Spleen (tissue), 11 donors: Measurements from ENCODE around the gene SEL1L3. TPM values are rescaled to one million over a fixed set of nuclear protein-coding genes. Genes with fewer than 3 reads are reported as not detected.

ENCODE experiments used
- DNase-seq: peaks from one replicate; pipeline ENCODE4 v3.0.0-alpha.2; 2020
- H3K27ac ChIP-seq, 8 donors: fragments of 200-600 bp; sonication (generic) in 7 of 8; 1 replicate in 4 of 8; 2 replicates in 4 of 8; pipeline versions ENCODE4 v1.5.0 to v1.8.0; 2016 to 2021; ENCODE audit warnings: inconsistent platforms in 4 of 8, mild to moderate bottlenecking in 4 of 8, moderate library complexity in 1 of 8
- H3K27me3 ChIP-seq, 7 donors: fragments of 200-600 bp; sonication (generic) in 6 of 7; replicated peaks in 1 of 7; 1 replicate in 4 of 7; 2 replicates in 3 of 7; pipeline versions ENCODE4 v1.5.0 to v1.8.0; 2016 to 2021; ENCODE audit warnings: inconsistent platforms in 3 of 7, mild to moderate bottlenecking in 1 of 7
- H3K36me3 ChIP-seq, 6 donors: fragments of 200-600 bp; sonication (generic) in 5 of 6; 1 replicate in 4 of 6; 2 replicates in 2 of 6; pipeline versions ENCODE4 v1.5.0 to v1.8.0; 2016 to 2021; ENCODE audit warnings: inconsistent platforms in 2 of 6
- H3K4me1 ChIP-seq, 6 donors: fragments of 200-600 bp; sonication (generic) in 5 of 6; 1 replicate in 3 of 6; 2 replicates in 3 of 6; pipeline versions ENCODE4 v1.5.0 to v1.8.0; 2016 to 2021; ENCODE audit warnings: inconsistent platforms in 3 of 6
- H3K4me3 ChIP-seq, 8 donors: fragments of 200-600 bp; sonication (generic) in 7 of 8; 1 replicate in 4 of 8; 2 replicates in 4 of 8; pipeline versions ENCODE4 v1.5.0 to v1.8.0; 2016 to 2021; ENCODE audit warnings: inconsistent platforms in 4 of 8, mild to moderate bottlenecking in 4 of 8, moderate library complexity in 2 of 8
- H3K9me3 ChIP-seq, 8 donors: fragments of 200-600 bp; sonication (generic) in 7 of 8; 1 replicate in 4 of 8; 2 replicates in 4 of 8; pipeline versions ENCODE4 v1.5.0 to v1.8.0; 2016 to 2021; ENCODE audit warnings: inconsistent platforms in 4 of 8
- POLR2A ChIP-seq, 3 donors: fragments of 450-650 bp; IDR thresholded peaks; one replicate each; pipeline ENCODE4 v1.5.1; 2017; ENCODE audit warnings: antibody characterized with exemption in 3 of 3, mild to moderate bottlenecking in 1 of 3
- POLR2AphosphoS5 ChIP-seq, 3 donors: sonication (generic); formaldehyde crosslinking; IDR thresholded peaks; one replicate each; pipeline ENCODE4 v1.5.1; 2017; ENCODE audit warnings: antibody characterized with exemption in 3 of 3
- WGBS, 5 donors: extraction: QIAGEN DNeasy Blood & Tissue Kit in 3 of 5; methylation state at CpG; one replicate each; pipeline versions ENCODE4 v1.1.5 to v1.1.7; 2013 to 2018; 5-methylcytosine and 5-hydroxymethylcytosine counted together
- intact Hi-C: fragments of 100-400 bp; cut with DNase I; formaldehyde crosslinking; loops from one replicate; pipeline ENCODE4 v1.15.0; 2023; ENCODE audit warnings: low total_unique reads
- polyA plus RNA-seq, 3 donors: library from polyadenylated mRNA; stranded (reverse); fragments of 200-250 nt; gene quantifications; one replicate each; pipeline ENCODE4 v1.2.1, GENCODE V29; 2013
- total RNA-seq, 7 donors: library from RNA; depleted of rRNA in 3 of 7; stranded (reverse); fragments of >200 nt in 3 of 7; fragmentation: NEBNext Ultra II Directional in 4 of 7; extraction: Animal tissue kit (Norgen Biotek cat#: 25700) in 4 of 7; gene quantifications; one replicate each; pipeline versions ENCODE4 v1.1.0 to v1.2.1, GENCODE V29; 2016 to 2021
- TF ChIP-seq, protein P1 (sequence below), 11 experiments: fragments of 200-600 bp in 7 of 11; fragments of 450-650 bp in 4 of 11; sonication (generic) in 4 of 11; IDR thresholded peaks in 8 of 11; conservative IDR thresholded peaks in 3 of 11; 1 replicate in 7 of 11; 2 replicates in 4 of 11; pipeline versions ENCODE4 v1.4.0 to v1.8.0; 2016 to 2021; ENCODE audit warnings: antibody characterized with exemption in 11 of 11, inconsistent platforms in 4 of 11, mild to moderate bottlenecking in 1 of 11
- donor health status: healthy with polysubstance abuse.
- donor health status: DM: no; HTN: no; CAD: no; lungs with moderate emphysema.
- donor health status: DM: no; HTN: no; CAD: no.
- donor health status: Bipolar disorder and iron deficiency.
- donor health status: healthy.
- donor health status: DM: no; HTN: no; CAD: no.
- donor health status: DM: yes; HTN: yes; CAD: no.

Gene SEL1L3
- total and polyA plus RNA-seq, 10 donors: 59.0 to 319 (median 127) TPM

DNA sequence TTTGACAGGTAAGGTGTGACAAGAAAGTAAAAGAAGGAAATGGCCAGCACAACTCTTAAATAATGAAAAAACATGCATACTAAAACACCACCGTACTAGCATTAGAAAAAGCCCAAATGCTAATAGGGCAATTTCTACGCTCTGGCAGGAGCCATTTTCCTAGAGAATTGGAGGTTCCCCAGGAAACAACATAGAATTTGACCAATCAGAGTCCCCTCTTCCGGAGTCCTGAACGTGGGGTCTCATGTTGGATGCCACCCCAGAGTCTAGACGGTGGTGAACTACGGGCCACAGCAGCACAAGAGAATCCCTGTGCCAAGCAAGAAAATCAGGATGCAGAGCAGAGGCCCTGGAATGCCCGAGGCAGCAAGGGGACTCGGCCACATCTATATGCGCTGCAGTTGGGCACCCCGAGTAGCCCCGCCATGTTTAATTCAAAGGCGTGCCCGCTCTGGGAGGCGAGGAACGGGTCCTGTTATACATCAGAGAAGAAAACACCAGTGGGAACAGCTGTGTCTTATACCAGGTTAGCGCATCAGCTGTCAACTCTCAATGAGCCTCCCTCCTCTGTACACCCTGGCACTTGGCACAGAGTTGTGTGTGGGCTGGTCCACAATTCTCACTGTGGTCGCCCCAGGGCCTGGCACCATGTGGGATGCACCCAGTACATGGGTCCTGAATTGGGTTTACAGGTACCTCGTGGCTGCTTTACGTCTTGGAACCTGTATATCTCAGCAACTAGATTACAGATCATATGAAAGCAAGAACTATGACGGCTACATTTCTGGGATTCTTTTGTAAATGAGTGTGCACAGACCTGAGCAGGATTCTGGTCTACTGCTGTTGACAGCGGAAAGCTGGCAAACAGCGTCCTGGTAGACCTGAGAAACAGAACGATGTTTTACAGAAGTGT, 52.1 kb downstream of the SEL1L3 start:
- peaks cover 0 to 16% (median 0%) of the 10 kb centered on the region in 6 donors for H3K4me1 ChIP-seq
- H3K27ac ChIP-seq: no peak overlapping the region
- TF ChIP-seq POLR2A (IDR thresholded peaks at IDR 0.05) (no peak), POLR2AphosphoS5 (IDR thresholded peaks at IDR 0.05) (peak in 1 of 3 donors; percentile 8)
- TF ChIP-seq, protein P1, sequence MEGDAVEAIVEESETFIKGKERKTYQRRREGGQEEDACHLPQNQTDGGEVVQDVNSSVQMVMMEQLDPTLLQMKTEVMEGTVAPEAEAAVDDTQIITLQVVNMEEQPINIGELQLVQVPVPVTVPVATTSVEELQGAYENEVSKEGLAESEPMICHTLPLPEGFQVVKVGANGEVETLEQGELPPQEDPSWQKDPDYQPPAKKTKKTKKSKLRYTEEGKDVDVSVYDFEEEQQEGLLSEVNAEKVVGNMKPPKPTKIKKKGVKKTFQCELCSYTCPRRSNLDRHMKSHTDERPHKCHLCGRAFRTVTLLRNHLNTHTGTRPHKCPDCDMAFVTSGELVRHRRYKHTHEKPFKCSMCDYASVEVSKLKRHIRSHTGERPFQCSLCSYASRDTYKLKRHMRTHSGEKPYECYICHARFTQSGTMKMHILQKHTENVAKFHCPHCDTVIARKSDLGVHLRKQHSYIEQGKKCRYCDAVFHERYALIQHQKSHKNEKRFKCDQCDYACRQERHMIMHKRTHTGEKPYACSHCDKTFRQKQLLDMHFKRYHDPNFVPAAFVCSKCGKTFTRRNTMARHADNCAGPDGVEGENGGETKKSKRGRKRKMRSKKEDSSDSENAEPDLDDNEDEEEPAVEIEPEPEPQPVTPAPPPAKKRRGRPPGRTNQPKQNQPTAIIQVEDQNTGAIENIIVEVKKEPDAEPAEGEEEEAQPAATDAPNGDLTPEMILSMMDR (IDR thresholded peaks at IDR 0.05 in 8 of 11, conservative IDR thresholded peaks at IDR 0.05 in 3 of 11): no peak
- no peak overlapping the region for H3K4me3 ChIP-seq
- H3K27me3 ChIP-seq: no peaks in the 10 kb centered on the region
- intact Hi-C loops: no loop called here
- DNase-seq: no peak
- H3K9me3 ChIP-seq: no peaks in the 10 kb centered on the region
- 94 to 97% (median 96%) methylated on average over 23 of the region's 23 CpGs for WGBS, 5 donors
- peaks cover 0 to 100% (median 62%) of the 10 kb centered on the region in 6 donors for H3K36me3 ChIP-seq

DNA sequence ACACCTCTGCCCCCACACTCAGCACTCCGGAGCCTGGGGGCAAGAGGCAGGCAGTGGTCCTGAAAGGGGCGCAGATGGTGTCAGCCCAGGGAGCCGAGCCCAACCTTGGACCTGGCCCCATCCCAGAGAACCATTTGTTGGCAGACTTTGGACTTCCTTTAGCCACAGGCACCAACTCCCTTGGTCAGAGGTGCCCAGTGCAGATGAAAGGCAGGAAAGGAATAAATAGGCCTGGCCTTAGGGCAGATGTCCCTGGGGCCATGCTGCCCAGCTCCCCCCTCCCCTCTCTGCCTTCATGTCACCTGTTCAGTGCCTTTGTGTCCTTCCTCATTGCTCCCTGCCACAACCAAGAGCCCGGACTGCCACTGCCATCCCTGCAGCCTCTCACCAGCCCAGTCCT, 52.8 kb downstream of the SEL1L3 start:
- Histone ChIP-seq H3K4me1 (peaks cover 0 to 16% (median 0%) of the 10 kb centered on the region in 6 donors), H3K36me3 (peaks cover 0 to 100% (median 60%) of the 10 kb centered on the region in 6 donors), H3K9me3 (no peaks in the 10 kb centered on the region), H3K4me3 (no peak overlapping the region), H3K27me3 (no peaks in the 10 kb centered on the region), H3K27ac (no peak overlapping the region)
- no peak for DNase-seq
- TF ChIP-seq POLR2AphosphoS5 (IDR thresholded peaks at IDR 0.05): no peak
- no peak for TF ChIP-seq POLR2A (IDR thresholded peaks at IDR 0.05)
- TF ChIP-seq, protein P1 (IDR thresholded peaks at IDR 0.05 in 8 of 11, conservative IDR thresholded peaks at IDR 0.05 in 3 of 11): no peak
- 92 to 96% (median 93%) methylated on average over 4 of the region's 4 CpGs for WGBS, 5 donors
- intact Hi-C loops: no loop called here

DNA sequence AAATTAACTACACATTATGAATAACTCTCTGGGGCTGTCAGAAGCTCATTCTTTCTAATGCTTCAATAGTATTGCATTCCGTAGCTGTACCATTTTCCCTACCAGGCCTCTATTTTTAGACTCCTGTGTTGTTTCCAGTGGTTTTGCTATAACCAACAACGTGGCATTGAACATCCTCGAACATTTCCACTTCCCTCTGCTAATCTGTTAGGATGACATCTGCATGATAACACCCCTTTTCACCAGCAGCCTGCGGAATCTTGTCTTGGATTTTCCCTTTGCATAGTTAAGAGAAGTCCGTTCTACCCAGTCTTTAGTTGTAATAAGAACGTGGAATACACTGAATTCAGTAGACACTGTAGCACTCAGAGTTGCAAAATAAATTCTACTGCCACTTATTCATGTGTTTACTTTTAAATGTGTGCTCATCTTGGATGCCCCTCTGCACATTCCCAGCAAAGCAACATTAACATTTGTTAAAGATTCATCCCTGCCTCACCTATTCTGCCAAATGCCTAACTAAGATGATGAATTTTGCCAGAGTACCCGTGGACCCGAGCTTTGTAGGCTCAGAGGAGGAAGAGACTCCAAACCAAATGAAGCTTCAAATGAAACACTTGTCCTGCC, 55.6 kb downstream of the SEL1L3 start:
- no peaks in the 10 kb centered on the region for H3K27me3 ChIP-seq
- no peaks in the 10 kb centered on the region for H3K9me3 ChIP-seq
- peaks cover 0 to 100% (median 69%) of the 10 kb centered on the region in 6 donors for H3K36me3 ChIP-seq
- no peaks in the 10 kb centered on the region for H3K4me1 ChIP-seq
- intact Hi-C loops: no loop called here
- TF ChIP-seq POLR2AphosphoS5 (IDR thresholded peaks at IDR 0.05) (no peak), POLR2A (IDR thresholded peaks at IDR 0.05) (no peak)
- TF ChIP-seq, protein P1 (IDR thresholded peaks at IDR 0.05 in 8 of 11, conservative IDR thresholded peaks at IDR 0.05 in 3 of 11): no peak
- DNase-seq: no peak
- no peak overlapping the region for H3K4me3 ChIP-seq
- 79 to 87% (median 81%) methylated on average over 8 of the region's 8 CpGs for WGBS, 5 donors
- no peak overlapping the region for H3K27ac ChIP-seq
